Hepatic stellate cell (primary cell): ENCODE results near the gene HDAC3.

Source experiments
- DNase-seq: peaks from one replicate; pipeline ENCODE4 v3.0.0; 2011; ENCODE audit warnings: low spot score

HDAC3 gene

GRCh38 chr5:141636413-141637122, at the start of gene HDAC3, which contains the start of gene RELL2:
TSS of gene HDAC3 (minus strand) at chr5:141636849. CDS start at chr5:141636790, 59 bp downstream.
TSS of gene RELL2 (plus strand) at chr5:141636997. CDS start at chr5:141638226, 1,229 bp downstream.
- DNase-seq = peak; percentile 97

- DNase-seq = no peak
Observed at GRCh38 chr5:141685591-141685990, 48.9 kb upstream of the HDAC3 start.

GRCh38 chr5:141683596-141684141, 47.0 kb upstream of the HDAC3 start:
- DNase-seq = no peak

GRCh38 chr5:141681695-141682641, 45.3 kb upstream of the HDAC3 start, which contains the start of gene ARAP3:
TSS of gene ARAP3 (minus strand) at chr5:141682230. CDS start at chr5:141680486, 1,744 bp downstream.
- peak; percentile 95 for DNase-seq

GRCh38 chr5:141681295-141681694, 44.6 kb upstream of the HDAC3 start:
- DNase-seq = no peak

GRCh38 chr5:141680751-141681201, 44.1 kb upstream of the HDAC3 start:
- DNase-seq = peak; percentile 55

- DNase-seq = no peak
Observed at GRCh38 chr5:141680178-141680577, 43.5 kb upstream of the HDAC3 start.

GRCh38 chr5:141677415-141677814, 40.8 kb upstream of the HDAC3 start:
- DNase-seq = no peak

GRCh38 chr5:141675672-141676071, 39.0 kb upstream of the HDAC3 start:
- no peak for DNase-seq

GRCh38 chr5:141674747-141675146, 38.1 kb upstream of the HDAC3 start:
- no peak for DNase-seq

GRCh38 chr5:141672841-141673813, 36.5 kb upstream of the HDAC3 start:
- DNase-seq = no peak

- DNase-seq = no peak
Observed at GRCh38 chr5:141672071-141672840, 35.6 kb upstream of the HDAC3 start.

- no peak for DNase-seq
Observed at GRCh38 chr5:141669520-141669919, 32.9 kb upstream of the HDAC3 start.

GRCh38 chr5:141668601-141669265, 32.1 kb upstream of the HDAC3 start:
- DNase-seq = no peak

- DNase-seq = no peak
Observed at GRCh38 chr5:141665995-141666940, 29.6 kb upstream of the HDAC3 start.

- DNase-seq = peak; percentile 79
Observed at GRCh38 chr5:141664733-141665461, 28.2 kb upstream of the HDAC3 start.

- no peak for DNase-seq
Observed at GRCh38 chr5:141663506-141663905, 26.9 kb upstream of the HDAC3 start.

GRCh38 chr5:141662028-141662427, 25.4 kb upstream of the HDAC3 start:
- DNase-seq = no peak
